ENCODE data around the gene IGF2BP3. TPM values are rescaled to one million over a fixed set of nuclear protein-coding genes. Genes with fewer than 3 reads are reported as not detected.

The IGF2BP3 gene
- total and polyA plus RNA-seq, 4 donors: 0.08 to 1.6 (median 0.71) TPM; not detected in 1

- peaks cover 4% of the 10 kb centered on the region for H3K9me3 ChIP-seq (ENCODE audit: control insufficient read depth, low read length)
- no peak overlapping the region for H3K4me3 ChIP-seq (ENCODE audit: low read length in 2 of 2)
- no peak for ATAC-seq (ENCODE audit: low FRiP score)
- H3K27me3 ChIP-seq (ENCODE audit: control insufficient read depth in 1 of 2, insufficient read depth in 2 of 2, low read length in 1 of 2): peaks cover 0 to 5% of the 10 kb centered on the region in 2 donors
- no peaks in the 10 kb centered on the region for H3K36me3 ChIP-seq (ENCODE audit: control insufficient read depth in 1 of 2, insufficient read depth in 2 of 2, low read length in 1 of 2)
- H3K27ac ChIP-seq (ENCODE audit: low read depth in 1 of 2, low read length in 2 of 2): no peak overlapping the region
- WGBS, 2 donors: 86 to 93% methylated on average over 4 of the region's 4 CpGs
- intact Hi-C loops (cut with DNase I): no loop called here
- H3K4me1 ChIP-seq (ENCODE audit: control insufficient read depth in 1 of 2, insufficient read depth in 2 of 2, low read length in 2 of 2): no peaks in the 10 kb centered on the region
- DNase-seq: no peak
Observed at GRCh38 chr7:23397241-23397640, 73.0 kb downstream of the IGF2BP3 start.

- peaks cover 0 to 5% of the 10 kb centered on the region in 2 donors for H3K27me3 ChIP-seq (ENCODE audit: control insufficient read depth in 1 of 2, insufficient read depth in 2 of 2, low read length in 1 of 2)
- no peak overlapping the region for H3K27ac ChIP-seq (ENCODE audit: low read depth in 1 of 2, low read length in 2 of 2)
- DNase-seq: no peak
- 56 to 61% methylated on average over 3 of the region's 3 CpGs for WGBS, 2 donors
- H3K9me3 ChIP-seq (ENCODE audit: control insufficient read depth, low read length): peaks cover 5% of the 10 kb centered on the region
- no peak for ATAC-seq (ENCODE audit: low FRiP score)
- intact Hi-C loops (cut with DNase I): no loop called here
- H3K4me3 ChIP-seq (ENCODE audit: low read length in 2 of 2): no peak overlapping the region
- no peaks in the 10 kb centered on the region for H3K36me3 ChIP-seq (ENCODE audit: control insufficient read depth in 1 of 2, insufficient read depth in 2 of 2, low read length in 1 of 2)
- H3K4me1 ChIP-seq (ENCODE audit: control insufficient read depth in 1 of 2, insufficient read depth in 2 of 2, low read length in 2 of 2): no peaks in the 10 kb centered on the region
Observed at GRCh38 chr7:23396222-23397015, 73.9 kb downstream of the IGF2BP3 start.

- intact Hi-C loops (cut with DNase I): no loop called here
- H3K4me3 ChIP-seq (ENCODE audit: low read length in 2 of 2): no peak overlapping the region
- H3K36me3 ChIP-seq (ENCODE audit: control insufficient read depth in 1 of 2, insufficient read depth in 2 of 2, low read length in 1 of 2): no peaks in the 10 kb centered on the region
- DNase-seq: no peak
- H3K27me3 ChIP-seq (ENCODE audit: control insufficient read depth in 1 of 2, insufficient read depth in 2 of 2, low read length in 1 of 2): peaks cover 0 to 3% of the 10 kb centered on the region in 2 donors
- H3K4me1 ChIP-seq (ENCODE audit: control insufficient read depth in 1 of 2, insufficient read depth in 2 of 2, low read length in 2 of 2): no peaks in the 10 kb centered on the region
- no peak for ATAC-seq (ENCODE audit: low FRiP score)
- WGBS, 2 donors: 83 to 86% methylated on average over 3 of the region's 3 CpGs
- H3K27ac ChIP-seq (ENCODE audit: low read depth in 1 of 2, low read length in 2 of 2): no peak overlapping the region
- peaks cover 5% of the 10 kb centered on the region for H3K9me3 ChIP-seq (ENCODE audit: control insufficient read depth, low read length)
Observed at GRCh38 chr7:23394488-23395171, 75.7 kb downstream of the IGF2BP3 start.

GRCh38 chr7:23393636-23394035 is 76.7 kb downstream of the IGF2BP3 start:
- no peak for DNase-seq
- H3K36me3 ChIP-seq (ENCODE audit: control insufficient read depth in 1 of 2, insufficient read depth in 2 of 2, low read length in 1 of 2): no peaks in the 10 kb centered on the region
- H3K27me3 ChIP-seq (ENCODE audit: control insufficient read depth in 1 of 2, insufficient read depth in 2 of 2, low read length in 1 of 2): peaks cover 0 to 3% of the 10 kb centered on the region in 2 donors
- H3K27ac ChIP-seq (ENCODE audit: low read depth in 1 of 2, low read length in 2 of 2): no peak overlapping the region
- H3K9me3 ChIP-seq (ENCODE audit: control insufficient read depth, low read length): peaks cover 5% of the 10 kb centered on the region
- no peak for ATAC-seq (ENCODE audit: low FRiP score)
- H3K4me3 ChIP-seq (ENCODE audit: low read length in 2 of 2): no peak overlapping the region
- H3K4me1 ChIP-seq (ENCODE audit: control insufficient read depth in 1 of 2, insufficient read depth in 2 of 2, low read length in 2 of 2): no peaks in the 10 kb centered on the region
- 93 to 96% methylated on average over 3 of the region's 3 CpGs for WGBS, 2 donors
- intact Hi-C loops (cut with DNase I): no loop called here

- no peaks in the 10 kb centered on the region for H3K4me1 ChIP-seq (ENCODE audit: control insufficient read depth in 1 of 2, insufficient read depth in 2 of 2, low read length in 2 of 2)
- H3K4me3 ChIP-seq (ENCODE audit: low read length in 2 of 2): no peak overlapping the region
- intact Hi-C loops (cut with DNase I): no loop called here
- no peak overlapping the region for H3K27ac ChIP-seq (ENCODE audit: low read depth in 1 of 2, low read length in 2 of 2)
- H3K36me3 ChIP-seq (ENCODE audit: control insufficient read depth in 1 of 2, insufficient read depth in 2 of 2, low read length in 1 of 2): no peaks in the 10 kb centered on the region
- peaks cover 2% of the 10 kb centered on the region for H3K9me3 ChIP-seq (ENCODE audit: control insufficient read depth, low read length)
- WGBS, 2 donors: 90 to 95% methylated on average over 3 of the region's 3 CpGs
- DNase-seq: no peak
- ATAC-seq (ENCODE audit: low FRiP score): no peak
- peaks cover 0 to 2% of the 10 kb centered on the region in 2 donors for H3K27me3 ChIP-seq (ENCODE audit: control insufficient read depth in 1 of 2, insufficient read depth in 2 of 2, low read length in 1 of 2)
Observed at GRCh38 chr7:23389701-23390100, 80.6 kb downstream of the IGF2BP3 start.

- Histone ChIP-seq H3K27me3 (ENCODE audit: control insufficient read depth in 1 of 2, insufficient read depth in 2 of 2, low read length in 1 of 2) (no peaks in the 10 kb centered on the region), H3K4me3 (ENCODE audit: low read length in 2 of 2) (no peak overlapping the region), H3K27ac (ENCODE audit: low read depth in 1 of 2, low read length in 2 of 2) (no peak overlapping the region), H3K36me3 (ENCODE audit: control insufficient read depth in 1 of 2, insufficient read depth in 2 of 2, low read length in 1 of 2) (no peaks in the 10 kb centered on the region), H3K9me3 (ENCODE audit: control insufficient read depth, low read length) (peaks cover 2% of the 10 kb centered on the region), H3K4me1 (ENCODE audit: control insufficient read depth in 1 of 2, insufficient read depth in 2 of 2, low read length in 2 of 2) (no peaks in the 10 kb centered on the region)
- intact Hi-C loops (cut with DNase I): no loop called here
- ATAC-seq (ENCODE audit: low FRiP score) (no peak), DNase-seq (no peak)
- 93 to 100% methylated on average over 1 of the region's 1 CpG for WGBS, 2 donors
Observed at GRCh38 chr7:23387583-23387982, 82.7 kb downstream of the IGF2BP3 start.

GRCh38 chr7:23385140-23385539 is 85.2 kb downstream of the IGF2BP3 start:
- no peak for DNase-seq
- Histone ChIP-seq H3K27ac (ENCODE audit: low read depth in 1 of 2, low read length in 2 of 2) (no peak overlapping the region), H3K27me3 (ENCODE audit: control insufficient read depth in 1 of 2, insufficient read depth in 2 of 2, low read length in 1 of 2) (no peaks in the 10 kb centered on the region), H3K4me3 (ENCODE audit: low read length in 2 of 2) (no peak overlapping the region), H3K36me3 (ENCODE audit: control insufficient read depth in 1 of 2, insufficient read depth in 2 of 2, low read length in 1 of 2) (no peaks in the 10 kb centered on the region), H3K9me3 (ENCODE audit: control insufficient read depth, low read length) (no peaks in the 10 kb centered on the region), H3K4me1 (ENCODE audit: control insufficient read depth in 1 of 2, insufficient read depth in 2 of 2, low read length in 2 of 2) (no peaks in the 10 kb centered on the region)
- ATAC-seq (ENCODE audit: low FRiP score): no peak
- 61 to 62% methylated on average over 1 of the region's 1 CpG for WGBS, 2 donors
- intact Hi-C loops (cut with DNase I): no loop called here

- ATAC-seq (ENCODE audit: low FRiP score): no peak
- no peaks in the 10 kb centered on the region for H3K36me3 ChIP-seq (ENCODE audit: control insufficient read depth in 1 of 2, insufficient read depth in 2 of 2, low read length in 1 of 2)
- no peaks in the 10 kb centered on the region for H3K27me3 ChIP-seq (ENCODE audit: control insufficient read depth in 1 of 2, insufficient read depth in 2 of 2, low read length in 1 of 2)
- H3K9me3 ChIP-seq (ENCODE audit: control insufficient read depth, low read length): no peaks in the 10 kb centered on the region
- intact Hi-C loops (cut with DNase I): no loop called here
- WGBS, 2 donors: 77 to 81% methylated on average over 2 of the region's 2 CpGs
- H3K27ac ChIP-seq (ENCODE audit: low read depth in 1 of 2, low read length in 2 of 2): no peak overlapping the region
- H3K4me3 ChIP-seq (ENCODE audit: low read length in 2 of 2): no peak overlapping the region
- DNase-seq: no peak
- no peaks in the 10 kb centered on the region for H3K4me1 ChIP-seq (ENCODE audit: control insufficient read depth in 1 of 2, insufficient read depth in 2 of 2, low read length in 2 of 2)
Observed at GRCh38 chr7:23383225-23383624, 87.1 kb downstream of the IGF2BP3 start.

GRCh38 chr7:23380961-23381360 is 89.3 kb downstream of the IGF2BP3 start:
- H3K27ac ChIP-seq (ENCODE audit: low read depth in 1 of 2, low read length in 2 of 2): no peak overlapping the region
- no peaks in the 10 kb centered on the region for H3K4me1 ChIP-seq (ENCODE audit: control insufficient read depth in 1 of 2, insufficient read depth in 2 of 2, low read length in 2 of 2)
- no peaks in the 10 kb centered on the region for H3K27me3 ChIP-seq (ENCODE audit: control insufficient read depth in 1 of 2, insufficient read depth in 2 of 2, low read length in 1 of 2)
- intact Hi-C loops (cut with DNase I): no loop called here
- H3K4me3 ChIP-seq (ENCODE audit: low read length in 2 of 2): no peak overlapping the region
- H3K9me3 ChIP-seq (ENCODE audit: control insufficient read depth, low read length): no peaks in the 10 kb centered on the region
- no peak for ATAC-seq (ENCODE audit: low FRiP score)
- H3K36me3 ChIP-seq (ENCODE audit: control insufficient read depth in 1 of 2, insufficient read depth in 2 of 2, low read length in 1 of 2): no peaks in the 10 kb centered on the region
- WGBS, 2 donors: 94 to 97% methylated on average over 3 of the region's 3 CpGs
- DNase-seq: no peak

All from aorta (tissue), 5 donors.